ENCODE measurements around the gene TTC33. TPM values are rescaled to one million over a fixed set of nuclear protein-coding genes. Genes with fewer than 3 reads are reported as not detected.
"Not testable (repeated sequence)": the region's sequence is repeated elsewhere in the genome, so short reads cannot be mapped to it uniquely, and the experiment has no call there.

Gene TTC33
- total and polyA plus RNA-seq, 4 donors: 22.4 to 45.9 (median 30.7) TPM

- WGBS (ENCODE audit: insufficient coverage): no CpG with 5 or more reads among the region's 3 CpGs
- no peaks in the 10 kb centered on the region for H3K4me1 ChIP-seq (ENCODE audit: control insufficient read depth, insufficient read depth, low read length)
- H3K9me3 ChIP-seq (ENCODE audit: control insufficient read depth, insufficient read depth, low read length): no peaks in the 10 kb centered on the region
- no peak for DNase-seq (ENCODE audit: low read depth in 4 of 6, low spot score in 6 of 6)
- no peak overlapping the region for H3K4me3 ChIP-seq (ENCODE audit: low read depth, low read length)
- no peaks in the 10 kb centered on the region for H3K27me3 ChIP-seq (ENCODE audit: control insufficient read depth, insufficient read depth, low read length)
- no peaks in the 10 kb centered on the region for H3K36me3 ChIP-seq (ENCODE audit: control insufficient read depth, insufficient read depth, low read length)
- no peak overlapping the region for H3K27ac ChIP-seq (ENCODE audit: low read depth, low read length)
Measured at GRCh38 chr5:40607202-40607601, 148.6 kb downstream of the TTC33 start.

- no peaks in the 10 kb centered on the region for H3K27me3 ChIP-seq (ENCODE audit: control insufficient read depth, insufficient read depth, low read length)
- DNase-seq (ENCODE audit: low read depth in 4 of 6, low spot score in 6 of 6): peak in 1 of 6 donors; percentile 16
- H3K9me3 ChIP-seq (ENCODE audit: control insufficient read depth, insufficient read depth, low read length): no peaks in the 10 kb centered on the region
- no peaks in the 10 kb centered on the region for H3K36me3 ChIP-seq (ENCODE audit: control insufficient read depth, insufficient read depth, low read length)
- 73% methylated on average over 5 of the region's 11 CpGs for WGBS (ENCODE audit: insufficient coverage)
- no peak overlapping the region for H3K27ac ChIP-seq (ENCODE audit: low read depth, low read length)
- H3K4me1 ChIP-seq (ENCODE audit: control insufficient read depth, insufficient read depth, low read length): no peaks in the 10 kb centered on the region
- H3K4me3 ChIP-seq (ENCODE audit: low read depth, low read length): no peak overlapping the region
Measured at GRCh38 chr5:40606077-40606765, 149.5 kb downstream of the TTC33 start.

GRCh38 chr5:40605295-40605958 is 150.3 kb downstream of the TTC33 start:
- no peak for DNase-seq (ENCODE audit: low read depth in 4 of 6, low spot score in 6 of 6)
- Histone ChIP-seq H3K27me3 (ENCODE audit: control insufficient read depth, insufficient read depth, low read length) (no peaks in the 10 kb centered on the region), H3K36me3 (ENCODE audit: control insufficient read depth, insufficient read depth, low read length) (no peaks in the 10 kb centered on the region), H3K27ac (ENCODE audit: low read depth, low read length) (no peak overlapping the region), H3K4me1 (ENCODE audit: control insufficient read depth, insufficient read depth, low read length) (no peaks in the 10 kb centered on the region), H3K4me3 (ENCODE audit: low read depth, low read length) (no peak overlapping the region), H3K9me3 (ENCODE audit: control insufficient read depth, insufficient read depth, low read length) (no peaks in the 10 kb centered on the region)
- 100% methylated on average over 3 of the region's 4 CpGs for WGBS (ENCODE audit: insufficient coverage)

- DNase-seq (ENCODE audit: low read depth in 4 of 6, low spot score in 6 of 6): no peak
- H3K4me3 ChIP-seq (ENCODE audit: low read depth, low read length): no peak overlapping the region
- no CpG with 5 or more reads among the region's 1 CpG for WGBS (ENCODE audit: insufficient coverage)
- H3K27ac ChIP-seq (ENCODE audit: low read depth, low read length): no peak overlapping the region
- H3K4me1 ChIP-seq (ENCODE audit: control insufficient read depth, insufficient read depth, low read length): no peaks in the 10 kb centered on the region
- H3K9me3 ChIP-seq (ENCODE audit: control insufficient read depth, insufficient read depth, low read length): no peaks in the 10 kb centered on the region
- H3K27me3 ChIP-seq (ENCODE audit: control insufficient read depth, insufficient read depth, low read length): no peaks in the 10 kb centered on the region
- no peaks in the 10 kb centered on the region for H3K36me3 ChIP-seq (ENCODE audit: control insufficient read depth, insufficient read depth, low read length)
Measured at GRCh38 chr5:40603378-40603777, 152.4 kb downstream of the TTC33 start.

- Histone ChIP-seq H3K27ac (ENCODE audit: low read depth, low read length) (no peak overlapping the region), H3K27me3 (ENCODE audit: control insufficient read depth, insufficient read depth, low read length) (no peaks in the 10 kb centered on the region), H3K4me1 (ENCODE audit: control insufficient read depth, insufficient read depth, low read length) (no peaks in the 10 kb centered on the region), H3K36me3 (ENCODE audit: control insufficient read depth, insufficient read depth, low read length) (no peaks in the 10 kb centered on the region), H3K9me3 (ENCODE audit: control insufficient read depth, insufficient read depth, low read length) (no peaks in the 10 kb centered on the region), H3K4me3 (ENCODE audit: low read depth, low read length) (no peak overlapping the region)
- no peak for DNase-seq (ENCODE audit: low read depth in 4 of 6, low spot score in 6 of 6)
Measured at GRCh38 chr5:40601198-40601868, 154.4 kb downstream of the TTC33 start.

DNA sequence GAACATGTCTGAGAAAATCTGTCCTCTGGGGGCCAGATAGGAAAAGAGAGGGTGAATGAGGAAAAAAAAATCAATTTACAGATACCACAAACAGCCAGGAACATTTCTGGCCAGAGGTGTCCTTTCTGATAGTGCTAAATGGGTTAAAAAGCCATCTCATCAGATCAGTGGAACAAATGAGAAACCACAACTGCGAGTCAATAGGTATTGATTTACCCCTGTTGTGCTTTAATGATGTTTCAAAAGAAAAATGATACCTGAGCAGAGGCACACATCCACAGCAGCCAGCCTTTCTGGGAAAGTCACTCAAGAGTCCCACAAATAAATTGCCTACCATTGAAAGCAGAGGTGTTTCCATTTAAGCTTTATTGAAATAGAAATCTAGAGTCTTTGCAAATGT is 155.4 kb downstream of the TTC33 start:
- DNase-seq (ENCODE audit: low read depth in 4 of 6, low spot score in 6 of 6): peak in 1 of 6 donors; percentile 26
- Histone ChIP-seq H3K36me3 (ENCODE audit: control insufficient read depth, insufficient read depth, low read length) (no peaks in the 10 kb centered on the region), H3K4me3 (ENCODE audit: low read depth, low read length) (no peak overlapping the region), H3K9me3 (ENCODE audit: control insufficient read depth, insufficient read depth, low read length) (no peaks in the 10 kb centered on the region), H3K27me3 (ENCODE audit: control insufficient read depth, insufficient read depth, low read length) (no peaks in the 10 kb centered on the region), H3K4me1 (ENCODE audit: control insufficient read depth, insufficient read depth, low read length) (no peaks in the 10 kb centered on the region), H3K27ac (ENCODE audit: low read depth, low read length) (no peak overlapping the region)
- no CpG with 5 or more reads among the region's 1 CpG for WGBS (ENCODE audit: insufficient coverage)

DNA sequence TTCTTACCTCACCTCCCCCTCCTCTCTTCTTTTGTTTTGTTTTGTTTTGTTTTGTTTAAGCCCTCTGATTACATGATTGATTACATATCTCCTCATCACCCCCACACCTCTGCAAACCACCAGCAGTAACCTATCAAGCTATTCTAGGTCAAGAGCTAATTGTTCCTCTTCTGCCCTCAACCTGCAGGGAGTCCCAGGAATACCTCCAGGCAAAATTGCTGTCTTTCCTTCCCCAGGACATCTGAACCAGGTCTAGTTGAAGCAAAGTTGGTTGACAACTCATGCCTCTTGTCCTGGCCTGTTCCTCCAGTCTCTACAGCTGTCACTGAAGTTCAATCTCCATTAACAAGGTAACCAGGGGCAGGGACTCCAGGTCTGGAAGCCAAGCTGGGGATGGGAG is 156.1 kb downstream of the TTC33 start:
- no peak overlapping the region for H3K4me3 ChIP-seq (ENCODE audit: low read depth, low read length)
- DNase-seq (ENCODE audit: low read depth in 4 of 6, low spot score in 6 of 6): no peak

GRCh38 chr5:40594811-40595210 is 160.9 kb downstream of the TTC33 start:
- Histone ChIP-seq H3K27ac (ENCODE audit: low read depth, low read length) (no peak overlapping the region), H3K27me3 (ENCODE audit: control insufficient read depth, insufficient read depth, low read length) (no peaks in the 10 kb centered on the region), H3K36me3 (ENCODE audit: control insufficient read depth, insufficient read depth, low read length) (no peaks in the 10 kb centered on the region), H3K4me1 (ENCODE audit: control insufficient read depth, insufficient read depth, low read length) (no peaks in the 10 kb centered on the region), H3K4me3 (ENCODE audit: low read depth, low read length) (no peak overlapping the region), H3K9me3 (ENCODE audit: control insufficient read depth, insufficient read depth, low read length) (no peaks in the 10 kb centered on the region)
- WGBS (ENCODE audit: insufficient coverage): 56% methylated on average over 1 of the region's 1 CpG
- no peak for DNase-seq (ENCODE audit: low read depth in 4 of 6, low spot score in 6 of 6)

More for the DNA sequence above, 156.1 kb downstream of the TTC33 start:
- H3K27ac ChIP-seq (ENCODE audit: low read depth, low read length): no peak overlapping the region
- H3K4me1 ChIP-seq (ENCODE audit: control insufficient read depth, insufficient read depth, low read length): no peaks in the 10 kb centered on the region
- no peaks in the 10 kb centered on the region for H3K36me3 ChIP-seq (ENCODE audit: control insufficient read depth, insufficient read depth, low read length)
- H3K27me3 ChIP-seq (ENCODE audit: control insufficient read depth, insufficient read depth, low read length): no peaks in the 10 kb centered on the region
- no peaks in the 10 kb centered on the region for H3K9me3 ChIP-seq (ENCODE audit: control insufficient read depth, insufficient read depth, low read length)

DNA sequence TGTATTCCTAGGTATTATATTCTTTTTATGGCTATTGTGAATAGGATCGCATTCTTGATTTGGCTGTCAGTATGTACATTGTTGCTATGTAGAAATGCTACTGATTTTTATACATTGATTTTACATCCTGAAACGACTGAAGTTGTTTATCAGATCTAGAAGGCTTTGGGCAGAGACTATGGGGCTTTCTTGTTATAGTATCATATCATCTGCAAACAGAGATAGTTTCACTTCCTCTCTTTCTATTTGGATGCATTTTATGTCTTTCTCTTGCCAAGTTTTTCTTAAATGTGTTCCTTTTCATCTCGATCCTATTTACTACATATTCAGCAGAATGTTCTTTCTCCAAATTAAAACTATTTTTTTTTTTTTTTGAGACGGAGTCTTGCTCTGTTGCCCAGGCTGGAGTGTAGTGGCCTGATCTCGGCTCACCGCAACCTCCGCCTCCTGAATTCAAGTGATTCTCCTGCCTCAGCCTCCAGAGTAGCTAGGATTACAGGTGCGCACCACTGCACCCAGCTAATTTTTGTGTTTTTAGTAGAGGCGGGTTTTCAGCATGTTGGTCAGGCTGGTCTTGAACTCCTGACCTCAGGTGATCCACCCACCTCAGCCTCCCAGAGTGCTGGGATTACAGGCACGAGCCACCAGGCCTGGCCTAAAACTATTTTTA is 163.9 kb downstream of the TTC33 start:
- peak in 1 of 6 donors; percentile 16 for DNase-seq (ENCODE audit: low read depth in 4 of 6, low spot score in 6 of 6)
- H3K27ac ChIP-seq (ENCODE audit: low read depth, low read length); H3K36me3 ChIP-seq (ENCODE audit: control insufficient read depth, insufficient read depth, low read length); H3K4me3 ChIP-seq (ENCODE audit: low read depth, low read length); H3K9me3 ChIP-seq (ENCODE audit: control insufficient read depth, insufficient read depth, low read length); H3K4me1 ChIP-seq (ENCODE audit: control insufficient read depth, insufficient read depth, low read length); H3K27me3 ChIP-seq (ENCODE audit: control insufficient read depth, insufficient read depth, low read length): not testable (repeated sequence)
- WGBS (ENCODE audit: insufficient coverage): 94% methylated on average over 5 of the region's 10 CpGs
